Retinal pigment epithelial cell (primary cell): ENCODE measurements around the gene TAGAP.

Source experiments
- DNase-seq: peaks from one replicate; pipeline ENCODE4 v3.0.0-alpha.2; 2010; ENCODE audit warnings: low read depth
- H3K4me3 ChIP-seq: 2 replicates; pipeline ENCODE4 v1.5.1; 2011; ENCODE audit warnings: mild to moderate bottlenecking, low read length, control low read depth, moderate library complexity
- TF ChIP-seq, protein P1 (sequence below): conservative IDR thresholded peaks from 2 replicates; pipeline ENCODE4 v1.5.1; 2011; ENCODE audit warnings: low read depth, low read length, control low read depth, inconsistent platforms

Gene TAGAP

DNA sequence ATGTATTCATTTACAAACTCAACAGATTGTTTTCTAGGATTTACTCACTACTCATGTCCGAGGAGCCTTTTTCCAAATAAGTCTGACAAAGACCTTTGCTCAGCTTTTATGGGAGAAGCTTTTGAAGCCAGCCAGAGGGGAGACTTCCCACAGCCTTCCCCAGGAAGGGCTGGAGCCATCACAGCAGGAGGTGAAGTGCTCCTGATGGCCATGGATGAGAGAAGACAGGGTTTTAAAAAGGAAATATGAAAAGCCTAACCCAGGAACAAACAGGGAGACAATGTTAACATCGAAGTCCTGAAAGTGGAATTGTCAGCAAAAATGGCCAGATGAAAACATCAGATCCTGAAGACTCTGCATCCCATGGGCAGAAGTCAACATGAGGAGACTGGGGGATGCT, 11.6 kb upstream of the TAGAP start:
- TF ChIP-seq, protein P1, sequence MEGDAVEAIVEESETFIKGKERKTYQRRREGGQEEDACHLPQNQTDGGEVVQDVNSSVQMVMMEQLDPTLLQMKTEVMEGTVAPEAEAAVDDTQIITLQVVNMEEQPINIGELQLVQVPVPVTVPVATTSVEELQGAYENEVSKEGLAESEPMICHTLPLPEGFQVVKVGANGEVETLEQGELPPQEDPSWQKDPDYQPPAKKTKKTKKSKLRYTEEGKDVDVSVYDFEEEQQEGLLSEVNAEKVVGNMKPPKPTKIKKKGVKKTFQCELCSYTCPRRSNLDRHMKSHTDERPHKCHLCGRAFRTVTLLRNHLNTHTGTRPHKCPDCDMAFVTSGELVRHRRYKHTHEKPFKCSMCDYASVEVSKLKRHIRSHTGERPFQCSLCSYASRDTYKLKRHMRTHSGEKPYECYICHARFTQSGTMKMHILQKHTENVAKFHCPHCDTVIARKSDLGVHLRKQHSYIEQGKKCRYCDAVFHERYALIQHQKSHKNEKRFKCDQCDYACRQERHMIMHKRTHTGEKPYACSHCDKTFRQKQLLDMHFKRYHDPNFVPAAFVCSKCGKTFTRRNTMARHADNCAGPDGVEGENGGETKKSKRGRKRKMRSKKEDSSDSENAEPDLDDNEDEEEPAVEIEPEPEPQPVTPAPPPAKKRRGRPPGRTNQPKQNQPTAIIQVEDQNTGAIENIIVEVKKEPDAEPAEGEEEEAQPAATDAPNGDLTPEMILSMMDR = no peak
- H3K4me3 ChIP-seq = no peak overlapping the region
- no peak for DNase-seq

DNA sequence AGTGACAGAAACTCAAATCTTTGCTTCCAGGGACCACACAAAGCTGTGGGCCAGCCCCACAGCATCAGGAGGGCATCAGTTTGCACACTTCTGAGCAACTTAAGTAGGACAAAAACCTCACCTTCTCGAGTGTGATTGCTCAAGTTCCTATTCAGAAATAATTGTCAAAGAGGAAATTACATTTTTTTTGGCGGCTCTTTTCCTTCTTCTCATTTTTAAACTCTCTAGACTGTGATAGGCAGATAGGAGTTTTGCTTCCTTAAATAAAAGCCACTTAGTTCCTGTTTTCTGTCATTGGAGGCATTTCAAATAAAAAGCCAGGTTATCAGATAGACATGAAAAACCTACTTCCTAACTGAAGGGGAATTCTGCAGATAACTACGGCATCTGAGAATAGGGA, 11.2 kb upstream of the TAGAP start:
- H3K4me3 ChIP-seq = no peak overlapping the region
- no peak for DNase-seq
- TF ChIP-seq, protein P1 = no peak

DNA sequence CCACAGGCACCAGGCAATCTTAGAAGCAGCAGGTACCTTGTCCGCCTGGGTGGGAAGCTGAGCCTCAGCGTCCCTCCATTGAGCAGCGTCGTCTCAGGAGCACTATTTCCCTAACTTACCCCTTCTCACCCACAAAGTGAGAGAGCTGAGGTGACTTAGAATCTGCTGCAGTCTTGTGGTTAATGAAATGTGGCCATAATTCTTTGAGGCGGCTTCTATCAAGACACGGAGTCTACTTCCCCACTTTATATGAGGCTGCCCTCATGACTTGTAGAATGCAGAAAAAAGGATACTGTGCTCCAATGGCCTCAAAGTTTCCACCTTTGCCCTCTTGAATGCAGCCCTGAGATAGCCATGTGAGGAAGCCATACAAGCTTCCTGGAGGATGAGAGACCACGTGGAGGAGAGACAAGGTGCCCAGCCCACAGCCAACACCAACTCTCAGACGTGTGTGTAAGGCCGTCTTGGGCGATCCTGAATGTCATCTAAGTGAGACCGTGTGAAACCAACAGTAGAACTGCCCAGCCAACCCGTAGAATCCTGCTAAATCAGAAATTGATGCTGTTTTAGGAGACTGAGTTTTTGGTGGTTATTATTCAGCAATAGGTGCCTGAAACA, 9.1 kb upstream of the TAGAP start:
- TF ChIP-seq, protein P1 = no peak
- DNase-seq = no peak

DNA sequence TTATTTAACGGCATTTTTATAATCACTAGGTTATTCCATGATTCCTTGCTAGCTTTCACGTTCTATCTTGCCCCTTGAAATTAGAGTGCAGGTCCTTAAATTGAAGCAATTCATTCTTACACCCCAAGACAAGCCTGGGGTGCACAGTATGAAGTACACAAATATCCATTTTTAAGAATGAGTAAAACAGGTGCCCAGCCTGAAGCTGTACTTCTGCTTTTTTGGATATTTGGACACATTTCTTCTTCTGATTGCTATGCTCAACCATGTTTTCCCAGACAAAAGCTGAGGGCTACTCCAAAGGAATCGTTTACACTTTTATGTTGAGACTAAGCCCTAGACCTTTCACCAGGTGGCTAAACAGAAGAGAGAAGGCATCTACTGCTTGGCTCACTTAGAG, 7.9 kb upstream of the TAGAP start:
- DNase-seq = no peak
- TF ChIP-seq, protein P1 = no peak

More for the DNA sequence above, 9.1 kb upstream of the TAGAP start:
- H3K4me3 ChIP-seq = no peak overlapping the region

DNA sequence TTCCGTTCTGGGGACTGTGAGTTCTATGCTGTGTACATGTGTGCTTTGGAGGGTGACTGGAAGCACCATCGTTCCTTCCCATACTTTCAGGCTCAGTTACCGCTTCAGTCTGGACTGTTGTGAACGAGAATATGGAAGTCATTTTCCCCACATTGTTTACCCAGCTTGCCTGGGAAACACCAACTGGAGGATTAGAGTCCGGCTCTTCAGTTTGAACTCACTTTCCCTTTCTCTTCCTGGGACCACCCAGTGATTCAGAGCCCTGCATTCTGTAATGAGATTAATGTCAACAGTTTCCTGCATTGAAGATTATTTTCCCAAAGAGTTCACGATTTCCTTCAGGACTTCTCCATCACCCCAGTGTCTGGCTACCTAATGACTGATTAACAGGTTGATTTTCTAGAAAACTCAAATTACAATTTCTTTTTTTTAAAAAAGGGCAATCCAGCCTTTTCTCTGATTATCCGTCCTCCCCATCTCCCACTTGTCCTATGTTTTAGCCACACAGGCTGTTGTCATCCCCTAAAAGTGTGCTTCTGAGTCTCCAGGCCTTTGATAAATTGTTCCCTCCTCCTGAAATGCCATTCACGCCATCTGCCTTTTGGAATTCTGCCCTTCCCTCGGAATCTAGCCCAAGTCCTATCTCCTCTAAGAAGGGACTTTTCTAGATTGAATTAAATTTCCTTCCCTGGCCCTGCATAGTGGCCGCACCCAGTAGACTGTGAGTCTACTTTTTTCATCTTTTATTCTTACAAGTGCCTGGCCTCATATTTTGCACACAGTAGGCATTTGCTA, 3.3 kb upstream of the TAGAP start:
- no peak for DNase-seq

More for the DNA sequence above, 7.9 kb upstream of the TAGAP start:
- H3K4me3 ChIP-seq = no peak overlapping the region

DNA sequence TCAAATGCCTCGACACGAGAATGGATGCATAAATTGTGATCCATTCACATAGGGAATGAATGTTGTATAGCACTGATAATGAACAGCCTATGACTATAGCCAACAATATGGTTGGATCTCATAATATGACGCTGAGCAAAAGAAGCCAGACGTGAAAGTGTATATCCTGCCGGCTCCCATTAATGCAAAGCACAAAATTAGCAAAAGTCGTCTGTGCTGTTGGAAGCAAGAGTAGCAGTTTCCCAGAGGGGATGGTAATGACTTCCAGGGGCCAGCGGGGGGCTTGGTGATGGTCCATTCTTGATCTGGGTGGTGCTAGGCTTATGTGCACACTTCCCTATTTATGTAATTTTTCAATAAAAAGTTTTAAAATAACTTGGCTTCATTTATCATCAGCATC, 1.0 kb upstream of the TAGAP start:
- DNase-seq = no peak
- TF ChIP-seq, protein P1 = no peak
- H3K4me3 ChIP-seq = no peak overlapping the region

More for the DNA sequence above, 3.3 kb upstream of the TAGAP start:
- no peak overlapping the region for H3K4me3 ChIP-seq
- TF ChIP-seq, protein P1 = no peak

DNA sequence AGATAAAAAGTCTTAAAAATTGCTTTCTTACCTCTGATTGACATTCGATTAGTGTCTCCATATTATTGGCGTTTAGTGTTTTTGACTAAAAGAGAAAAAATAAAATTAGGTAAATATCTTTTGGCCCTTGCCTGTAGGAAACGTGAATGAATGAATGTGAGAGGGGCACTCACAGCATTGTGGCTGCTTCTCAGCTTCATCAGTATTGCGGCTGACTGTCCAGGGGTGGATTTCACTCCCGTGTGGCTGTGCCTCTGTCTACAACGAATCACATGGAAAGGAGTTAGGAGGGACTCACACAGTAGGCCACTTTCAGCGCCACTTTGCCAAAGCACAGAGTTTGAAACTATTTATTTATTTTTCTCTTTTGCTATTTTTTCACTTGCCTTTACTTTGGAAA, 844 bp downstream of the TAGAP start:
- no peak overlapping the region for H3K4me3 ChIP-seq
- TF ChIP-seq, protein P1 = no peak
- no peak for DNase-seq
